ENCODE measurements around the gene TMPRSS13.
"Not testable (repeated sequence)": the region's sequence is repeated elsewhere in the genome, so short reads cannot be mapped to it uniquely, and the experiment has no call there.

The TMPRSS13 gene

DNA sequence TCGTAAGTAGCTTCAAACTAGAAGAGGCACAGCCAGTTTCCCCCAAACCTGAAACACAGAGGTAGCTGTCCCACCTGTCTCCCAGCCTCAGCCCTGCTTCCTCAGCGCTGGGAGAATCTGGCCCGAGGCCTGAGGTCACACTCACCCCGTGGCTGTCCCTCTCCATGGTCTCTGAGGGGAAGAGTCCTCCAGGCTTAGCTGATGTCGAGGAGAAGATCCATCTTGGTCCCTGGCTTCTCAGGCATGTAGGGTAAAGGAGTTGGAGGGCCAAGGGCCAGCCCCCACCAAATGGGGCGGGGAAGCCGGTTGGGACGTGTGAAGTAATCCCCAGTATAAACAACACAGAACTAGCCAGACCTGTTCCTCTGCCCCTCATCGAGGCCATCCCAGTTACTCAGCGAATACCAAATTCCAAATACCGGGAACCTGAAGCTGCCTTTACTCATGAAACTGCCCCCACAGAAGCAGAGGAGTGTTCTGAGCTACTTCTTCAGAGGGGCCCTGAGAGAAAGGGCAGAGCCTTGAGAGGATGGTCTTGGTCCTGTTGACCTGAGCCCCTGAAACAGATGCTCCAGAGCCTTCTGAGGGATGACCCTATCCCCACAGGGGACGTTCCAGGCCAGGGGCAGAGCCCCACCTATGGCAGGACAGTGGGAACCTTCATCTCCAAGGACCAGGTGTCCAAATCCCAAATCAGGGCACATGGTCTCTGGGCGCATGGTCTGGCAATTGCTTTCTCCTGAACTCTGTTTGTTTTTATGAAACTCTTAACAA, at the start of gene TMPRSS13:
TMPRSS13 (minus strand) TSS at position 261 of the 774 bp plus-strand sequence; CDS start at position 166, 95 bp downstream.
- DNase-seq (ENCODE audit: low read depth) = no peak

DNA sequence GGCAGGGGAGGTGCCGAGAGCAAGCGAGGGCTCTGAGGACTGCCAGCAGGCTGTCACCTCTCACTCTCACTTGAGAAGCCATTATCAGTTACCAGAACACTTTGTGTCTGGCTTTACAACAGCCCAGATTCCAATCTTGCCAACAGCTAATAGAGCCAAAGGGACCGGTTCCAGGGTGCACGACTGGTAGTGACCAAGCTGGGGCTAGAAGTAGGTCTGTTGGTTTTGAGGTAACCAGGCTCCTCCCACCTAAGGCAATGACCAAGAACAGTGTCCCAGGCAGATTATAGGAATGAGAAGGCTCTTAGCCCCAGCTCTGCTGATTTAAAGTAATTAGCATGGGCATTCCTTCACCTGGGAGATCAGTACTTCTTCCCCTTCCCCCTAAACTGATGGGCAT, 49.8 kb upstream of the TMPRSS13 start:
- DNase-seq (ENCODE audit: low read depth) = no peak

DNA sequence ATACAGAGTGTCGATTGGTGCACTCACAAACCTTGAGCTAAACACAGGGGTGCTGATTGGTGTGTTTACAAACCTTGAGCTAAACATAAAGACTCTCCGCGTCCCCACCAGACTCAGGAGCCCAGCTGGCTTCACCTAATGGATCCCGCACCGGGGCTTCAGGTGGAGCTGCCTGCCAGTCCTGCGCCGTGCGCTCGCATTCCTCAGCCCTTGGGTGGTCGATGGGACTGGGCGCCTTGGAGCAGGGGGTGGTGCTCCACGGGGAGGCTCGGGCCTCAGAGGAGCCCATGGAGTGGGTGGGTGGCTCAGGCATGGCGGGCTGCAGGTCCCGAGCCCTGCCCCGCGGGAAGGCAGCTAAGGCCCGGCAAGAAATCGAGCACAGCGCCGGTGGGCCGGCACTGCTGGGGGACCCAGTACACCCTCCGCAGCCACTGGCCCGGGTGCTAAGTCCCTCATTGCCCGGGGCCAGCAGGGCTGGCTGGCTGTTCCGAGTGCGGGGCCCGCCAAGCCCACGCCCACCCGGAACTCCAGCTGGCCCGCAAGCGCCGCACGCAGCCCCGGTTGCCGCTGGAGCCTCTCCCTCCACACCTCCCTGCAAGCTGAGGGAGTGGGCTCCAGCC, 49.2 kb upstream of the TMPRSS13 start:
- not testable (repeated sequence) for DNase-seq (ENCODE audit: low read depth)

DNA sequence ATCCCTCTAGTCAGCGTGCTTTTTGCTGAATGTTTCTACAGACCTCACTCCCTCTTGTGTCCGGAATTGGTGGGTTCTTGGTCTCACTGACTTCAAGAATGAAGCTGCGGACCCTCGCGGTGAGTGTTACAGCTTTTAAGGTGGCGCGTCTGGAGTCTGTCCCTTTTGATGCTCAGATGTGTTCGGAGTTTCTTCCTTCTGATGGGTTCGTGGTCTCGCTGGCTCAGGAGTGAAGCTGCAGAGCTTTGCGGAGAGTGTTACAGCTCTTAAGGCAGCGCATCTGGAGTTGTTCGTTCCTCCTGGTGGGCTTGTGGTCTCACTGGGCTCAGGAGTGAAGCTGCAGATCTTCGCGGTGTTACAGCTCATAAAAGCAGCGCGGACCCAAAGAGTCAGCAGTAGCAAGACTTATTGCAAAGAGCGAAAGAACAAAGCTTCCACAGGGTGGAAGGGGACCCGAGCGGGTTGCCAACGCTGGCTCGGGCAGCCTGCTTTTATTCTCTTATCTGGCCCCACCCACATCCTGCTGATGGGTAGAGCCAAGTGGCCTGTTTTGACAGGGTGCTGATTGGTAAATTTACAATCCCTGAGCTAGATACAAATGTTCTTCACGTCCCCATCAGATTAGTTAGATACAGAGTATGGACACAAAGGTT, 48.5 kb upstream of the TMPRSS13 start:
- DNase-seq (ENCODE audit: low read depth) = not testable (repeated sequence)

DNA sequence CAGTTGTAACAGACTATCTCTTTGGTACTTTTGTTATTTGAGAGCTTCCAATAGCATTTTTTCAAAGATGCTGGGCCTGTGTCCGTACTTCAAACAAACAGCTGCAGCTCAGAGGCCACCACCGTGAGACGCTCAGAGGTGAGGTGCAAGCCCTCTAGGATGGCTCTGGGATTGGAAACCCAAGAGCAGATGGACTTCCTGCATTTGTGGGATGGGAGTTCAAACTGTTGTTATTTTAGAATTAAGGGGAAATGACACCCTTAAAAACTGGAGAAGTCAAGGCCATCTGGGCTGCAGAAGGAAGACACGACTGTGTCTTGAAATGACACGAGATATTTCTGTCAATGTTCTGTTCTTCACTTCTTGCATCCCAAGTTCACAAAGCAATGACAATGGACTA, 47.8 kb upstream of the TMPRSS13 start:
- DNase-seq (ENCODE audit: low read depth) = no peak

DNA sequence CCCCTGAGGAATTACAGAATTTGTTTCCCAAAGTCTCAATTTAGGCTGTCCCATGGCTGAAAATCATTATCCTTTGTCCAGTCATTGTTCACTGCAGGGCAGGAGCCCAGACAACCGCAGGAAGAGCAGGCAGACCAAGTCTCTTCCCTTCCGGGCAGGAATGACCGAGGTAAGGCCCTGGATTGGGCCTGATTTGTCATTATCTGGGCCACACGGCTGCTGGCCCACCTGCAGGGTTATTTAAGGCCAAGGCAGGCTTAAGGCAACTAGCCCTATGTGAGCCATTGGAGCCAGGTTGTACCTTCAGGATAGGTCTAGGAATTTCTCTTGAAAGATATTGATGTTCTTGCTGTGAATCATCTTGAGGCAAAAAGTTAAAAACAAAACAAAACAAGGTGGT, 47.2 kb upstream of the TMPRSS13 start:
- no peak for DNase-seq (ENCODE audit: low read depth)

DNA sequence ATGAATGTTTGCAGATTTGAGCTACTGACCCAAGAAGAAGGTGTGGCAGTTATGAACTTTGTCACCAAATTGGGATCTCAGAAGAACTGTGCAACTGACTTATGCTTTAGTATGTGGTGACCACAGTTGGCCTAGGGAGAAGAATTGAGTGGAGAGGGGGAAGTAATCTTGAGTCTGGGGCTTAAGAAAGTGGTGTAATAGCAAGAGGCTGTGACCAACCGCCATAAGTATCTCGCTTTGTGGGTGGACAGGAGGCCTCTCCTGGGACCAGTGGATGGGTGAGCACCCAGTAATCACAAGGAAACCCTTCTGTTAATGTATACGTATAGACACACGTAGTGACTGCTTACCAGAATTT, 44.3 kb upstream of the TMPRSS13 start:
- no peak for DNase-seq (ENCODE audit: low read depth)

DNA sequence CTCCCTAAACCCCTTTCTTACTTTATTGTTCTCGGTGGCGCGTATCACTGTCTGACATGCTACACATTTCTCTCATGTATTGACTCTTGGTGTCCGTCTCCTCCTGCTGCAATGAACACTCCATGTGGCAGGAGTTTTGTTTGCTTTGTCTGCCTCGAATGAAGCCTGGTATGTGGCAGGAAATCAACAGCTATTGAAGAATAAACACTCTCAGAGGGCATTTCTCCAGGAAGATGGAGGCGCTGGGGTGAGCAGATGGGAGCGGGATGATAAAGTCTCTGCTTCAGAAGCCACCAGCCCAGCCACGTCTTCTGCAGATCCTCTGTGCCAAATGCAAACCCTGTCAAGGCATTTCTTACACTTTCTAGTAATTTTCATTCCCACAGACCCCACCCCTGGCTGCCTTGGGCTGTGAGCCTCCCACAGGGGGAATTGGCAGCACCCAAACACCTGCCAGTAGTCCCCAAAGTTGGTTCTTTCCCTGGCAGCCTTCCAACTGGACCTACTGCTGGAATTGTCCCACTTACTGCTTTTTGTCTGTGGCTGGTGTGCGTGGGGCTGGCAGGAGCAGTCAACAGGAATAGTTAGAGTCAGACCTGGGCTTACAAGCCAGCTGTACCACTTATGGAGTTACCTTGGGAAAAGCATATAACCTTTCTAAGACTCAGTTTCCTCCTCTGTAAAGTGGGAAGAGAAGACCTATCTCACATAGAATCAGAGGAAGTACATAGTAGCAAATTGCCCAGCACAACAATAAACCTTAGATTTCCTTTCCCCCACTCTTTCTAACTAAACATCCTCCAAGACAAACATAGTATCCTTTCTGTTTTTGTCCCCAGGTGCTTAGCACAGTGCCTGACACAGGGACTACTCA, 43.7 kb upstream of the TMPRSS13 start:
- no peak for DNase-seq (ENCODE audit: low read depth)

DNA sequence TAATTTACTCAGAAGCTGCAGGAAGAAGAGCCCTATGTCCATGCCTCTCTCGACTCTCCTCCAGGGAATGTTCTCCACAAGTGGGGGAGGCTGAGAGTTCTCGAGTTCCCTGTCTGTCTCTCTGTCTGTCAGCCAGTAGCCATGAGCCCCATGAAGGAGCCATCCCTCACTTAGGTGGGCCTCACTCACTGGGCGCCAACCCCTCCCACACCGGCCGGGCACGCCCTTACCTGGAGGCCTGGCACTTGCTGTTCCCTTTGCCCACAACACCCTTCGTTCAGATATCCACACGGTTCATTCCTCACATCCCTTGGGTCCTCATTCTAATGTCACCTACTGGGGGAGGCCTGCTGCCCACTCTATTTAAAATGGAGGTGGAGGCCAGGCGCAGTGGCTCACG, 42.8 kb upstream of the TMPRSS13 start:
- no peak for DNase-seq (ENCODE audit: low read depth)

DNA sequence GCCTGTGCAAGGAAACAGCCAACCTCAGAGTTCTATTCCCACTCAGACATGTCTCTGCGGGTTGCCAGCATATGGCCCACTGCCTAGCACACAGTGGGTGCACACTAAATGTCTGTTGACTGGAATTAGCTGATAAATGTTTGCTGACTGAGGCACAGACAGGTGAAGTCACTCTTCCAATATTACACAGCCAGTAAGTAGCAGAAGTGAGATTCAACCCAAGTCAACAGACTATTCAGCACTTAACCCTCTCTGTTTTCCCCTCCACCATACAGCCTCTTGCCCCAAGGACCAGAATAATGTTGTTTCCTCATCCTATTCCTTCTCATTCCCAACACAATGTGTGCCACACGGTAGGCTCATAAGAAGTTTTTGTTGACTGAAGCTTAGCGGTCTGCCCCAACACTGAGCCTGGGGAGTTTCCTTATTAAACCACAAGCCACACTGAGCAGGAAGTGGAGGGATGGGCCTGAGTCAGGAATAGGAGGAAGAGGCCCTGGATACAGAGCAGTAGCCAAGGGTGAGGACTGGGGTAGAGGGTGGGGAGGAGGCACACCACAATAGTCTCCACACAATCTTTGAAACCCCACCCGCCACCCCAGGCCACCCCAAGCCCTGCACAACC, 41.3 kb upstream of the TMPRSS13 start:
- no peak for DNase-seq (ENCODE audit: low read depth)

DNA sequence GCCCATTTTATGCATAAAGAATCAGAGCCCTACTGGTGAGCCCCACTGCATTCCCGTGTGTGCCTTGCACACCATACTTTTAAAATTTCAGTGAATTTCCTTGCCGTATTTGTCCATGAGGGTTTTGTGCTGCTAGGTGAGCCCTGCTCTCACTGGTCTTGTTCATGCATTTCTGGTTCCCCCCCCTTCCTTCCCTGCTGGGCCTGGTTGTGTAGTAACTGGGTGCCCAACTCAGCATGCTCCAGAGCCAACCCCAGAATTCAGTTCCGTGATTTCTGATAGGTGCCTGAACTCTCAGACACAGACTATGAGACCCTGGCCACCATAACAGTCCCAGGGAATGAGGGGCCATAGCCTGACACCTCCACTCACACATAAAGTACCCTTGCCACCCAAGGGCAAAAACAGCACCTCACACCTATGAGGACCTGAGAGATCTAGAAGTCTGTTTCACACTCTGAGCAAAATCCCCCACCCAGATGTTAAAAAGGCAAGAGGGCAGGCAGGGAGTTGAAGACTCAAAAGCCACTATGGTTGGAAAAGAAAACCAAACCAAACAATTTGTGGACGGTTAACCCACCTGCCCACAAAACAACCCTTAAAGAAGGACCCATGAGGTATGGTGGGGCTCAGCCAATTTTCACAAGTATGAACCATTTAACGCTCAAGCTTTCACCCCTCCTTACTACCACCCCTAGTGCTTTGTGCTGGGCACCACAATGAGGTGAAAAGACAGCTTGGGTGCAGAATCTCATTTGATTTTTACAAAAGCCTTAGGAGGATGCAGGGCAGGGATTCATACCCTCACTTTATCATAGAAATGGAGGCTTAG, 40.2 kb upstream of the TMPRSS13 start:
- no peak for DNase-seq (ENCODE audit: low read depth)

DNA sequence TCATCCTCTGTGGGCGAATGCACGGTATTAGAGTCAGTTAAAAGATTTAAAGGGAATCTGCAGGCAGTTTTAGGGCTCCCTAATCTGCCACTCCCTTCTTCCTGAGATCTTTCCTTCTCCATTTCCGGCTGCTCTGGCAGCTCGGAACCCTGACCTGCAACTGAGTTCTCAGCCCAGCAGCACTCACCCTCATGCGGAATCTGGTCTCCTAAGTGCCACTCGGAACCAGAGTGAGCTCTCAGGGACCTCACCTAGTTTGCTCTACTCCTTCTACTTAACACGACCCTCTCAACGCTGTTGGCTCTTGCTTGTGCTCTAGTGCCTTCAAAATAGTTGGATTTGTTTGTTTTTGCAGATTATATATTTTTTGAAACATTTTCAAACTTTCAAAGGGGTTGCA, 37.7 kb upstream of the TMPRSS13 start:
- no peak for DNase-seq (ENCODE audit: low read depth)

DNA sequence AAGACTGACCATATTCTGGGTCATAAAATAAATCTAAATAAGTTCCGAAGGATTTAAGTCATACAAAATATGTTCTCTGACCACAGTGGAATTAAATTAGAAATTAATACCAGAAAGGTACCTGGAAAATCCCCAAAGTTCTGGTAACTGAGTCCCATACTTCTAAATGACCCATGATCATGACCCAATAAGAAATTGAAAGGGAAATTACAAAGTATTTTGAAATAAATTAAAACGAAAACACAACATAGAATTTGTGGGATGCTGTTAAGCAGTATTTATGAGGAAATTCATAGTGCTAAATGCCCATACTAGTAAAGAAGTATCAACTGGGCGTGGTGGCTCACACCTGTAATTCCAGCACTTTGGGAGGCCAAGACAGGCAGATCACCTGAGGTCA, 33.6 kb upstream of the TMPRSS13 start:
- no peak for DNase-seq (ENCODE audit: low read depth)

DNA sequence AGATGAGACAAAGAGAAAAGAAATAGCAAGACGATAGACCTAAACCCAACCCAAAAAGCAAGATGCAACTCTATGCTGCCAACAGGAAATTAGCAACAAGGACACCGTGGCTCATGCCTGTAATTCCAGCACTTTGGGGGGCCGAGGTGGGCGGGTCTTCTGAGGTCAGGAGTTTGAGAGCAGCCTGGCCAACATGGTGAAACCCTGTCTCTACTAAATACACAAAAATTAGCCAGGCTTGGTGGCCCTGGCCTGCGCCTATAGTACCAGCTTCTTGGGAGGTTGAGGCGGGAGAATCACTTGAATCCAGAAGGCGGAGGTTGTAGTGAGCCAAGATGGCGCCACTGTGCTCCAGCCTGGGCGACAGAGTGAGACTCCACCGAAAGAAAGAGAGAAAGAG, 32.7 kb upstream of the TMPRSS13 start:
- DNase-seq (ENCODE audit: low read depth) = no peak

DNA sequence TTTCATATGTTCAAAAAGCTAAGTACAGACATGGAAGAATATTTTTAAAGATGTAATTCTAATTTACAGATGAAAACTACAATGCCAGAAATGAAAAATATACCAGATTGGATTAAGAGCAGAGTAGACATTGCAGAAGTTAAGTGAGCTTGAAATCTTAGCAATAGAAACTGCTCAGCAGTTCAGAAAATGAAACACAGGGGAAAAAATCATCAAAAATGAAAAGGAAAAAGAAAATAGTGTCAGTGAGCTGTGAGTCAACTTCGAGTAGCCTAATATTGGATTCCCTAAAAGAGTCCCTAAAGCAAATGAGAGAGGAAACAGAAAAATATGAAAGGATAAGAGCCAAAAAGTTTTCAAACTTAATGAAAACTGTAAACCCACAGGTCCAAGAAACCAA, 31.2 kb upstream of the TMPRSS13 start:
- no peak for DNase-seq (ENCODE audit: low read depth)

DNA sequence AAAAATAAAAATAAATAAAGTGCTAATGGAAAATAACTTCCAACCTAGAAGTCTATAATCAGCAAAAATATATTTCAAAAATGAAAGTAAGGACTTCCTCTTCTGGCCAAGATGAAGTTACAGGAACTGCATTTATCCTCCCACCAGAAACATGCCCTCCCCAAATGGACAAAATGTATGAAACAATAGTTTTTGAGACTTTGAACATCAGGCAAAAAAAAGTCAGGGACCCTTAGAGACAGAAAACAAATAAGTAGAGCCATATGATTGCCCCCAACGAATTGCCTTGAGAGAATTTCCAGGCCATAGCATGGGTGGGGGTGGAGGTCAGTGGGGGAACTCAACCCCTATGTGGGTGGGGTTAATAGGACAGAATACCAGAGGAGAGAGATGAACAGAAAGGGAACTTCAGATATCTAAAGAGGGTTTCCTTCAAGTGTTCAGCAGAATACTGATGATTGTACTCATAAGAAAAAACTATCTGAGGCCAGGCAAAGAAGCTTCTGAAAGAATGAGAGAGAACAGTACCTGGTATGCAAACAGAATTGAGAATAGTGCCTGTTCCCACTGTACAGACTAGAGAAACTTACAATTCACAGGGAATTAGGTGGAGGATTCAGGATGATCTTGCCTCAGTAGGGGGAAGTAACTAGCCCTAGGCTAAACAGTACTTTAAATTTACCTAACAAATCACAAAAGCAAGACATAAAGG, 30.4 kb upstream of the TMPRSS13 start:
- DNase-seq (ENCODE audit: low read depth) = no peak

DNA sequence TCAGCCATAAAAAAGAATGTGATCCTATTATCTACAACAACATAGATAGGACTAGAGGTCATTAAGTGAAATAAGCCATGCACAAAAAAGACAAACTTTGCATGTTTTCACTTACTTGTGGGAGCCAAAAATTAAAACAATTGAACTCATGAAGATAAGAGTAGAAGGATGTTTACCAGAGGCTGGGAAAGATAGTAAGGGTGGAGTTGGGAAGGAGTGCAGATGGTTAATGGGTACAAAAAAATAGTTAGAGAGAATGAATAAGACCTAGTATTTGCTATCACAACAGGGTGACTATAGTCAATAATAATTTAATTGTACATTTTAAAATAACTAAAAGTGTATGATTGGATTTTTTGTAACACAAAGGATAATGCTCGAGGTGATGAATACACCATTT, 29.7 kb upstream of the TMPRSS13 start:
- DNase-seq (ENCODE audit: low read depth) = no peak

DNA sequence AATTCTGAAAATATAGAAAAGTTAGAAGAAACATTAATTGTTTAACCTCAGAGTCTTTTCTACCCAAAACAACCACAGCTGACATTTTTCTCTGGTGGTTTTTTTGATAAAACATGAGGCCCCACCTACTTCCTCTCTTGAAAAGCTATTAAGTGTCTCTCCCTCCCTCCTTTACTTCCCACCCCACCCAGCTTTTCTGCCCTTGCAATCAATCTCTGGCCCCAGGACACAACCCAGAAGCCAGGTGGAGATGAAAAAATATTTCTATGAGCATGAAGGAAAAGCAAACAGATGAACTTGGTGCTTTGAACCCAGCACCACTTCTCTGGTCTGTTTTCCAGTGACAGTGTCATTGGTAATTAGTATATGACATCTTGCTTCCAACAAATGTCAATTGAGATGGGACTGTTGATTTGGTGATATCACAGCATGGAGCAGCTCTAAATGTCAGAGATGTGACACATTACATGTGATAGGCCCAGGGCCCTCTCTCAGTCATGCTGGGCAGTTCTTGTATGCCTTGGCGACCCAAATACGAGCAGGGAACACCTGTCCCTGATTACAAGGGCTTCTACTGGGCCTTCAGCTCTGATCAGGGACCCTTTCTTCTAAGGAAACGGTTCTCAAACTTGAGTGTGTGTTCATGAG, 23.9 kb upstream of the TMPRSS13 start:
- DNase-seq (ENCODE audit: low read depth) = no peak

DNA sequence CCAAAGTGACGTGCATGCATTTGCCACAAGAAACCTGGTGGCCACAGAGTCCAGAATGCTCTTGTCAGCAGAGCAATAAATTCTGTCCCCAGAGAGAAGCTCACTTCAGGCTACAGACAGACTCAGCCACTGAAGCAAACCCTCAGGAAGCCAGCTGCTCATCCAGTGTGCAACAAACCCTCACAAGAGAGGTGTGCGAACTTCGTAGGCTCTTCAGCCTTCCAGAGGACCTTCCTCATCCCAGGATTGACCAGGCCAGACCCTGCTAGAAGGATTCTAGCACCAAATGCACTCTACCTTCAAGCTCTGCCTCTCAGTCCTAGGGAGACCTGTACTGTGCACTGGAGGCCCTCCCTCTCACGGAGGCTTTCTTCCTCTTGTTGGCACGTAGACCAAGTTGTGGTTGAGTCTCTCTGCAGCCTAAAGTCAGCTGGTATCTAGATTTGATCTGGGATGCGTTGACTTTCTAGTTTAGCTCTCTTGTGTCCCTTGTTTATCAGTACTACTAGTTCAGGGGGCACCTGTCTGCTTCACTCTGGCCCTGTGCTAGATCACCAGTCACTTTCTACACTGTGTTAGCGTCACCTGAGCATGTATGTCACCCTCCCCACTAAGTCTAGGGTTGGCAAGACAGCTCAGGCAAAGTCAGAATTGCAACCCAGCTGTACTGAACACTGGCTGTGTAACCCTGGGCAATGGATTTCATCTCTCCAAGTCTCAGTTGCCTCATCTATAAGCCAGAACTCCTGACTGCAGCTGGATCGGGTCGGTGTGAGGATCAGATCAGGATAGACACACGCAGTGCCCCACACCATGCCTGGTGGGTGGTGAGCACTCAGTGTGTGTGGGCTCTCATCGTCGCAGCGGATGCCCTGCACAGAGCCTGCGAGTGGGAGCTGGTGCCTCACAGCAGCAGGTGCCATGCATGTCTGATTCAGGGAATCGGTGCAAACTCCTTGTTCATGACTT, 22.1 kb upstream of the TMPRSS13 start:
- no peak for DNase-seq (ENCODE audit: low read depth)

Measured in activated gamma-delta T cell treated with anti-CD3 and anti-CD28 coated beads, Interleukin-2, amount 50 U/mL, for 16 hours (primary cell).